Measurements from ENCODE around the gene KMT2E.

DNA sequence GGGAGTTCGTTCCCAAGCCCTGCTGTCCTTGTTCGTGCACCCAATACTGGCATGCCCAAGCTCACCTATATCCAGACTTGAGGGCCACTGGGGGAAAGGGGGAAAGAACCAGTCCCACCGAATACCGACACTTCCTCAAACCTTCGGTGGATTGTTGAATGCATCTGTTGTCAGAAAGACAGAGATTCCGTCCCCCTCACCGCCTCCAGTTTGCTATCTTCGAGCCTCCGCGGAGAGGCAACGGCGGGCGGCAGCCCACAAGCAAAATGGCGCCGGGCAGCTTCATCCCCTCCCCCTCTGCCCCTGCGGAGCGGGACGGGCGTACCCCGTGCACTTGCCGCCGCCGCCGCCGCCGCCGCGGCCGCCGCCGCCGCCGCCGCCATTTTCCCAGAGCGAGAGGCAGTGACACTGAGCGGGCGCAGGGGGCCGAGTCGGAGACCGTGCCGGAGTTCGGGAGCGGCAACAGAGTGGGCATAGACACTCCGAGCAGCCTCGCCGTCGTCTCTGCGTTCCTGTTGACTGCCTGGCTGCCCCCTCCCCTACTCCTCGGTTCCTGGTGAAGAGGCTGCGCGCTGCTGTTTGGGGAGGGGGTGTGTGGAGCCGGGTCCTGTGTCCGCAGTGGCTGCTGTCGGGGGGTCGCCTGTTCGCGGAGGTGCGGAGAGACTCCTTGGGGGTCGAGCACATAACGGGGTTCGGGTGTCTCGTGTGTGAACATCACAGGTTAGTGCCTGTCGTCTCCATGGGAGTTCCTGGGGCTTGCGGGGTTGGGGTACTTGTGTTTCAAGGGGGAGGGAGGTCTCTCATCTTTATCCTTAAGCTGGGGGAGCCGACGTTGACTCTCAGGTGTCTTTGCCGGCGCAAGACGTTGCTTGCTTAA is at the start of gene KMT2E:
- TF ChIP-seq MYC (IDR thresholded peaks at IDR 0.05; ENCODE audit: low read depth, low read length) (peak; percentile 82), POLR2A (IDR thresholded peaks at IDR 0.05; ENCODE audit: extremely low read depth, insufficient read length) (peak; percentile 86)
- TF ChIP-seq, protein P1, sequence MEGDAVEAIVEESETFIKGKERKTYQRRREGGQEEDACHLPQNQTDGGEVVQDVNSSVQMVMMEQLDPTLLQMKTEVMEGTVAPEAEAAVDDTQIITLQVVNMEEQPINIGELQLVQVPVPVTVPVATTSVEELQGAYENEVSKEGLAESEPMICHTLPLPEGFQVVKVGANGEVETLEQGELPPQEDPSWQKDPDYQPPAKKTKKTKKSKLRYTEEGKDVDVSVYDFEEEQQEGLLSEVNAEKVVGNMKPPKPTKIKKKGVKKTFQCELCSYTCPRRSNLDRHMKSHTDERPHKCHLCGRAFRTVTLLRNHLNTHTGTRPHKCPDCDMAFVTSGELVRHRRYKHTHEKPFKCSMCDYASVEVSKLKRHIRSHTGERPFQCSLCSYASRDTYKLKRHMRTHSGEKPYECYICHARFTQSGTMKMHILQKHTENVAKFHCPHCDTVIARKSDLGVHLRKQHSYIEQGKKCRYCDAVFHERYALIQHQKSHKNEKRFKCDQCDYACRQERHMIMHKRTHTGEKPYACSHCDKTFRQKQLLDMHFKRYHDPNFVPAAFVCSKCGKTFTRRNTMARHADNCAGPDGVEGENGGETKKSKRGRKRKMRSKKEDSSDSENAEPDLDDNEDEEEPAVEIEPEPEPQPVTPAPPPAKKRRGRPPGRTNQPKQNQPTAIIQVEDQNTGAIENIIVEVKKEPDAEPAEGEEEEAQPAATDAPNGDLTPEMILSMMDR (IDR thresholded peaks at IDR 0.05; ENCODE audit: low read depth, low read length) = no peak
- TF ChIP-seq, protein P2, sequence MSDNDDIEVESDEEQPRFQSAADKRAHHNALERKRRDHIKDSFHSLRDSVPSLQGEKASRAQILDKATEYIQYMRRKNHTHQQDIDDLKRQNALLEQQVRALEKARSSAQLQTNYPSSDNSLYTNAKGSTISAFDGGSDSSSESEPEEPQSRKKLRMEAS (IDR thresholded peaks at IDR 0.05; ENCODE audit: low read depth, low read length) = peak; percentile 65

Measured in NB4 (cell line).